Left hindlimb (tissue), 1 donor: Measurements from ENCODE around the gene GSE1.

Source experiments
- DNase-seq: peaks from one replicate; pipeline ENCODE4 v3.0.0-alpha.2; 2018

The GSE1 gene

DNA sequence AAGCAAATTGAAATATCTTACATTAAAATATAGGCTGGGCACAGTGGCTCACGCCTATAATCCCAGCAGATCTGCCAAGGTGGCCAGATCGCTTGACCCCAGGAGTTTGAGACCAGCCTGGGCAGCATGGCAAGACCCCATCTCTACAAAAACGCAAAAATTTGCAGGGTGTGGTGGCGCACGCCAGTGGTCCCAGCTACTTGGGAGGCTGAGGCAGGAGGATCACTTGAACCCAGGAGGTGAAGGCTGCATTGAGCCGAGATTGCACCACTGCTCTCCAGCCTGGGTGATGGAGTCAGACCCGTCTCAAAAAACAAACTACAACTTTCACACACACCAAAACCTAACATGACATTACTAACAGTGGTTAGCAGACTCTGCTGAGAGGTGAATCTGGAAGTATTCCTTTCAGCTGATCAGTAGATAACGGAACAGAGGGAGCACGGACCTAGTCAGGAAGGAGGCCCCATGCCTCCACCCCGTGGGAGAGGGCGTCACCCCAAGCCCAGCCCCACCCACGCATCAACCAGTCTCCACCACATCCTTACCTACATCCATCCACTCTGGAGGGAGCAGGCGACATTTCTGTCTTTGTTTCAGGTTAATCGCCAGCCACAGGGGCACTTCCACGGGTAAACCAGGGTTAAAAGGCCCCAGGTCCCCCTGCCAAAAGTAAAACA lies 73.9 kb downstream of the GSE1 start:
- no peak for DNase-seq

DNA sequence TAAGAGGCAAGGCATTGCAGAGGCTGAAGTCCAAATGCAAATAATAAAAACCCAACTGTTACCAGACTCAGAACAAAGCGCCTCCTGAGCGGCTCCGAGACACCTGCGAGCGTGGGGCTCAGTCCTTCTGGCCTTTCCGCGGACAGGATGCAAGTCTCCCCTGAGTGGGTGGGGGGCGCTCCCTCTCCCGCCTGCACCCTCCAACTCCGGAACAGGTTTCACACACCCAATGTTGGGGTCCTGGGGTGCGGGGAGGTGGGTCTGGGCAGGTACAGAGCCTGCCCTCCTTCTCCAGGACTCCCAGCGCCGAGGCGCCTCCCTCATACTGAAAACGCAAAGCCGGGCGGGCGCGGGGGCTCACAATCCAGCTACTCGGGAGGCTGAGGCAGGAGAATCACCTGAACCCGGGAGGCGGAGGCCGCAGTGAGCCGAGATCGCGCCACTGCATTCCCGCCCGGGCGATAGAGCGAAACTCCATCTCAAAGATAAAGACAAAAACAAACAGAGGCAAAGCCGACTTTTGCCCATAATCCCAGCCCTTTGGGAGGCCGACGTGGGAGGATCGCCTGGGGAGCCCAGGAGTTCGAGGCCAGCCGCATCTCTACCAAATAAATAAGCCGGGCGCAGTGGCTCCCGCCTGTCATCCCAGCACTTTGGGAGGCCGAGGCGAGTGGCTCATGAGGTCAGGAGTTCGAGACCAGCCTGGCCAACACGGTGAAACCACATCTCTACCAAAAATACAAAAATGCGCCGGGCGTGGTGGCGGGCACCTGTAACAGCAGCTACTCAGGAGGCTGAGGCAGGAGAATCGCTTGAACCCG lies 74.7 kb downstream of the GSE1 start:
- DNase-seq: no peak

DNA sequence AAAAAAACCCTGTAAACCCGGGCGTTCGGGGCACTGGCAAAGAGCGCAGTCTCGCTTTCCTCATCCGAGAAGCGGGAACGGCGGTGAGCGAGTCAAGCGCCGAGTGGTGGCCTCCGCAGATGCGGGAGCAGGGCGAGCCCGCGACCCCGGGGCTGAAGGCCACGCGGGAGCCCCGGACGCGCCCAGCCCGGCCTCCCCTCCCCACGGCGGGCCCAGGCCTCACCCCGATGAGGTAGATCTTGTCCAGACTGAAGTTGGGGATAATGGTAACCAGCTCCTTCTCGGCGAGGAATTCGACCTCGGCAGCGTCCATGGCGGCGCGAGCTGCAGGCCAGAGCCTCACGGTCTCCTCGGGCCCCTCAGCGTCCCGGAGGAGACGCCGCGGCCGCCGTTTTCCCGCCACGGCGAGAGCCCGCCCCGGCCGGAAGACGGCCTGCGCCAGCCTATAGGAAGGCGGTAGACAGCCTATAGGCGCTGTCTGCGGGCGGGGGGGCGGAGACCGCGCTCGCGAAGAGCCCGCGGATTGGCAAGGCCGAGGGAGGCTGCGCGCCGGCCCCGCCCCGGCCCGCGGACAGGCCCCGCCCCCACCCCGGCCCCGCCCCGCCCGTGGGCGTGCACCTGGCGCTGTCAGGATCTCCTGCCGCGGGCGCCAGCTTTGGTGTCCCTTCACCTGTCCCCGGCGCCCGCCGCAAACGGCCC lies 75.6 kb downstream of the GSE1 start, which contains the start of gene GINS2:
Gene GINS2, minus strand, starts transcription at position 369 of the 699 bp plus-strand sequence. Its CDS starts 56 bp downstream, at position 313.
- peak; percentile 93 for DNase-seq

DNA sequence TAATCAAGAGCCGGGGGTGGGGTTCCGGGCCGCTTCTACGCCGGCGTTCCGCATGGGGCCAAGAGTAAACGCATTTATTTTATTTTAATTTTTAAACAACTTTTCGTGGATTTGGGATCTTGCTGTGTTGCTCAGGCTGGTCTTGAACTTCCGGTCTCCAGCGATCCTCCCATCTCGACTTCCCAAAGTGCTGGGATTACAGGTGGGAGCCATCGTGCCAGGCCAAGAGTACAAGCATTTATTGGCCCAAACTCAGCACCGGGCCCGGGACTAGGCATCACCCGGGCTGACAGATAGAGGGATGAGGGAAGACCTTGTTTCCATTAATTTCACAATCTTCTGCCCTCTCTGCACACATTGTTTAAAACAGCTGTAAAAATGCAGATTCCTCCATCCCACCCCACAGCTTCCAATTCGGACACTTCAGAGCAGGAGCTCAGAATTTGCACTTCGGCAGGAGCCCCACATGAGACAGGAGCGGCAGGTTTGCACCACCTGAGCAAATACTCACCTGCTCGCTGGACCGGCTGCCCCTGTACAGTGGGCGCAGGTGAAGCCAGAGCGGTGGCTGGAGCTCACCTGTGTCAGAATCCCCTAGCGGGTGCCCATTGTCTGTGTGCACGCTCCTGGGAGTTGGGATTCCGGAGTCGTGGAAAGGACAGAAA lies 76.3 kb downstream of the GSE1 start:
- DNase-seq: no peak

DNA sequence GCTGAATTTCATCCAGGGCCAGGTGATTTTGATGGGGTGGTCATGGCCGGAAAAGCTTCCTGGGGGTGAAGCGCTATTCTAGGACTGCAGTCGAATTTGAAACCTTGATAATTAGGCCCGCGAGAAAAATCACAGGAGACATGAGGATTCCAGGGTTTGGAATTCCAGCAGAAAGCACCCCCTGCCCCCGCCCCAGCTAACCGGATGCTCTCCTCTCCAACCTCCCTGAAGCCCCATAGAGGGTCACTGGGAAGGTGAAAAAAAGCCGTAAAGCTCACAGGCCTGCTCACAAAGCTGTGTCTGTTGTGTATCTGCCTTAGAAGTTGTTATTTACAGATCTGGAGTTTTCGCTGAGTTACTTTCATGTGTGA lies 76.8 kb downstream of the GSE1 start:
- no peak for DNase-seq

DNA sequence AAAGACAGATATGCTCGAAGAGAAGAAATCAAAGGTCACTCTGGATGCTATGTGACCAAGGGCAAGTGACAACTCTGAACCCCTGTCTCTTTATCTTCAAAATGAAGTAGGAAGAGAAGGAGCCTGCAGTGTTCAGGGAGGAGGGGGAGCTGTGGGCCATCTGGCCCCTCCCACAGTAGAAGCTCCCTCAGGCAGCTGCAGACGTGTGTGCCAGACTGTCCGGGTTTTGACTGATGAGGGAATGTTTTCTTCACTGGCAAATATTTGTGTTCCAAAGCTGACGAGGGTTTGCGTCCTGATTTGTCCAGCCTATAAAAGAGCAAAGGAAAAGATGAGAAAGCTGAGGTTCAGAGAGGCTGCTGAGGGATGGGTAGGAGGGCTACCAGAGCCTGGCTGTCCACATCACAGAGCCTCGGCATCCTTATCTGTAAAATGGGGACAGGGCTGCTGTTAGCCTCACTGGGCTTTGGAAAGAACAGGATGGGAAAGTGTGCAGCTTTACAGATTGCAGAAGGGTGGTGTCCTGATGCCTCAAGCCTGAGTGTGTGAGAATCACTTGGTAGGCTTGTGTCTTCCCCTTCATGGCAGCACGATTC lies 77.4 kb downstream of the GSE1 start:
- no peak for DNase-seq

DNA sequence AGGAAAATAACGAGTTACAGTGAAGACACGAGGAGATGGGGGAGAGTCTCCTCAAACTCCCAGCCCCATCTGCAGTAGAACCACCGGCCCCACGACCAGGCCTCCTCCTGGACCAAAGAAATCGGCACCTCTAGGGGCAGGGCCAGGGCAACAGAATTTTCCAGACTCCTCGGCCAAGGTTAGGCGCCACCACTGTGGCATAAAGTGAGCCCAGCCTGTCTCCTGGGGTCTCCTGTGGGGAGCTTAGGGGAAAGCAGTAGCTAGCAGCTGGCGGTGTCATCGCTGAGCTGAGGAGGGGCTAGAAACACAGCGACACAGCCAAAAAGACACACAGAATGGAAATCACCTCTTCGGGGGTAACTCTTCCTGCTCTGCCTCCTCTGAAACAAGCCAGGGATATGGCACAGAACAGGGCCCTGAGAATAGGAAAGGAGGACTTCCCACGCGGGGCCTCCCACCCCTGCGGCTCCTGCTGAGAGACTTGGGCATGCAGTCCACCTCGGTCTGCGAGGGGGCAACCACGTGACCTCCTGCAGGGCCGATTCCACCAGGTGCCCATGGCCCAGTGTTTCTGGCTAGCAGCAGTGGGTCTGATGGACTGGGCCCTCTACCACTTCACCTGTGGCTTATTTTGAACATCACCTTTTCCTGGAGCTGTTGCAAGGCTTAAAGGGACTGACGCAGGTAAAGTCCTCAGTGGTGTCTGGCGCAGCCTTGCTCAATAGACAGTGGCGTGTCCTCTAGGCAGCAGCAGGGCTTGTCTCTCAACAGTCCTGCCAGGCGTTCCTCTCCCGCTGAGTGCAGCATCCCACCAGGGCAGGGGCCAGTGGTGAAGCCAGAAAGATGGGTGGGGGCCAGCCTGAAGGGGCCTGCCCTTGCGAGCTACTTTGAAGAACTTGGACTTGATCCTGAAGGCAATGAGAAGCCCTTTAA lies 82.3 kb downstream of the GSE1 start:
- DNase-seq: no peak

DNA sequence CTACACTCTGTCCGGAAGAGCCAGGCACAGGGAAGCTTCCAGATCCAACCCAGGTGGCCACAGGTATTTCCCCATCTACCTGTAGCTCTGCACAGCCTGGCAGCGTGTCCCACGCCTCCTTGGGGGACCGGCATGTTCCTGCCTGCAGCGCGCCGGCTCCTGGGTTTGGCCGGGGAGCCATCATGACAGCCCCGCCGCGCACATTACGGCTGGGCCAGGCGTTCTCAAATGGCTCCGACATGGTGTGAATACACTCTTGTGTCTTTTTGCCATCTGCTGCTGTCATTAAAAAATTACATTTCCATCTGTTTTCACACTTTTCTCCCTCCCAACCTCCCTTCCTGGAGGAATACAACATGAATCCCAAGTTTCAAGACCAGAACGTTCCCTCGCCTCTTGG lies 83.7 kb downstream of the GSE1 start:
- no peak for DNase-seq

DNA sequence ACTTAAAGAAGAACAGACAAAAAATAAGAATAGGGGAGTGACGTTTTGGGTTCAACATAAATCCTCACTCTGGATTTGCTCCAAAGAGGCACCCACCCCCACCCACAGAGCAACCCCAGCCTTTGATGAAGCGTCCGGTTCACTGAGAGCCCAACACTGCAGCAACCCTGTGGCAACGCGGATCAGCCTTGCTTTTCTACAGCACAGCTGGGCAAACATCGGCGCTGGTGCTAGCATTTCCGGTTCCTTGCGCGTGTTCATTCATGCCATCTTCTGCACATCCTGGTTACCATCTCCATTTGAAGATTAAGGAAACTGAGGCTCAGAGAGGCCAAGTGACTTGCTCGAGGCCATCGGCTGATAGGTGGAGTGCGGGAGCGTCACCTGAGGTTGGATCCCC lies 84.3 kb downstream of the GSE1 start:
- DNase-seq: no peak

DNA sequence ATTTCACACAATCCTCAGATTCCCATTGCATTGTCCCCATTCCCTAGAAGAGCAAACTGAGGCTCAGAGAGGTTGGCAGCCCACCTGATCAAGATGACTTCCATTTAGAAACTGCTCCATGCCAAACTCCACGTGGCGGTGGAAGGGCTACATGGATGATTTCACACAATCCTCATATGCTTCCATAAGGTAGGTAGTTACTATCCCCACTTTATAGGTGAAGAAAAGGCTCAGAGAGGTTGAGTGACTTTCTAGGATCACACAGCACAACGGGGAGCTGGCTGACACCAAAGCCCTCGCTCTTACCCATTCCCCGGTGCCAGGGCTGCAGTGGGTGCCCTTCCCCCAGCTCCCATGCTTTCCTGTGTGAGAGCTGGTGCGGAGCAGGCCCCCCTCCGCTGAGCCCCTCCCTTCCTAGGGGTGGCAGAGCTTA lies 85.4 kb downstream of the GSE1 start:
- DNase-seq: no peak

DNA sequence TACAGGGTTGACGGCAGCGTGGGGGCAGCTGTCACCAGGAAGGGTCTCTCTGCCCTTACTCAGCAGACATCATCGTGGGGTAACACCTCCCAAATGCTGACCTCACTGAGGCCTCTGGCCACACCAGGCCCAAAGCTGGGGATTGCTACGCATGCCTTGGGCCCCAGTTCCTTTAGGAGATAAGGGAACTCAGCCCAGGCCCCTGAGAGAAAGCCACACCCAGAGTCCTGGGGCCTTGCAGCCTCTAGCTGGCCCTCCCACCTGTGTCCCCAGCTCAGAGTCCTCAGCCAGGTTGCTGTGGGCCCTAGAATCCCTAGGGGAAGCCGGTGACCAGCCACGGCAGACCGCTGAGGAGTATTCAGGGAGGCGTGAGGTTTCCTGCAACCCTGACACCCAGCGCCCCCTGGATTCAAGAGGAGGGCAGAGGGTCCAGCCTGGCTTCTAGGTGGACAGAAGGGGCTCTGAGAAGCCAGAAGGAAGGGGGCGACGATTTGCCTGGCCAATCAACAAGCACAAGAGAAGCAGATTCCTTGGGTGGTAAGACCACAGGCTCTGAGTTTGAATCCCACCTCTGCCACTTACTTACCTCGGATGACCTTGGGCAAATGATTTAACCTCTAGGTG lies 85.9 kb downstream of the GSE1 start:
- no peak for DNase-seq

DNA sequence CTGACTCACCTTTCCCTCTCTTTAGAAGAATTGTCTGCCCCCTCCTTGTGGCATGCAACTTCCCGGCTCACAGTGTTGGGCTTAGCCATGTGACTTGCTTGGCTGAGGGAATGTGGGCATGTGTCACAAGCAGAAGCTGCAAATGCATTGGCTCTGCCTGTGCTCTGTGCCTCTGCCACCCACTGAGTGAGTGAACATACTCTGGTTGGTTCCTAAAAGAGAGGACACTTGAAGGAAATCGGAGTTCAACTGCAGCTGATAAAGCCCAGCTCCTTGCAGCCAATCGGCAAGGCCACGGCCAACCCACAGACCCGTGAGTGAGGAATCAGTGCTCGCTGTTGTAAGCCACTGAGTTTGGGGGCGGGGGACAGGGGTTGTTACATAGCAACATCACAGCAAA lies 86.5 kb downstream of the GSE1 start:
- no peak for DNase-seq

DNA sequence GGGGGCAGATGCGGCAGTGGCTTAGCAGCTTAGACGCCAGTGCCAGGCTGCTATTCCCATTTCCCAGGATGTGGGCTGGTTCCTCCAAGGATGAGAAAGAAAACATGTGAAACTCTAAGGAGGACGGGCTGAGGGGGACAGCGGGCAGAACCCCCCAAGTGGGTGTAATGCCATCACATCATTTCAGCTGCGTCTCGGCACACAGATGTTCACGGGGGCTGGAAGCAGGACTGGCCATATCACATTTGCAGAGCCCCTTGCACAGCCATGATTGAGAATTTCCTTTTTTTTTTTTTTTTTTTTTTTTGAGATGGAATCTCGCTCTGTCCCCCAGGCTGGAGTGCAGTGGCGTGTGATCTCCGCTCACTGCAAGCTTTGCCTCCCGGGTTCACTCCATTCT lies 90.9 kb downstream of the GSE1 start:
- DNase-seq: no peak

DNA sequence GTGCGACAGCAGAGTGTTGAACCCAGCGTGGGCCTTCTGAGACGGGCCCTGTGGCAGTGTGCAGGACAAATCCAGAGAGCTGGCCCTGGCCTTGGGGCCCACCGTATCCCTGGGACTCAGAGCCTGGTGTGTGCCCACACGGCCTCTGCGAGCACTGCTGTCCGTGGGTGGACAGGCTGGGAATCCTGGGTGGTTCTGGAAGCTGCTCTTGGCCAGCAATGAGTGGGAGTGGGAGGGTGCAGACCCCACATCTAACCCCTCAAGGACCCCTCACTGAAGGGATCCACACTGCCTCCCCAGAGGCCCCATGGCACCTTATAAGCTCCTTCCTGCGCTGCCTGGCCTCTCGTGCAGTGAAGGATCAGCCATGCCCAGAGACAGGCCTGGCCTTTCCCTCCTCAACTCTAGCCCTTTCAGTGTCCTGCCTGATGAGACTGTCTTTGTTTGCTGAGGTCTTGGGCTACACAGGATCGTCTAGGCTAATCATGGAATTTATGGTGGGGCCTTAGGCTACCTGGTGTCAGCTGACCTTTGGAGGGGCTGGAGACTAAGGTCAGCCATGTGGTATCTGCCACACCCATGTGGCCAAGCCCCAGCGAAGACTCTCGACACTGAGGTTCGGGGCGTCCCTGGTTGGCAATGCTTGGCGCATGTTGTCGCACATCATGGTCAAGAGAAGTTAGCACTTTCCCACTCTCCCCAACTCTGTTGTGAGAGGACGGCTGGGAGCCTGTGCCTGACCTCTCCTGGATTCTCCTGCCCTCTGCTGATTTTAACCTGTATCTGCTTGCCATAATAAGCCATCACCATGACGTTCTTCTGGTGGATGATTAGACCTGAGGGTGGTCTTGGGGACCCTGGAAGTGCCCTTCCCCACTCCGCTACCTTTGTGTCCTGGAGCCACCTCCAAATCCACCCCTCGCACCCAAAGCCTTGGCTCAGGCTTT lies 92.1 kb downstream of the GSE1 start:
- DNase-seq: no peak

DNA sequence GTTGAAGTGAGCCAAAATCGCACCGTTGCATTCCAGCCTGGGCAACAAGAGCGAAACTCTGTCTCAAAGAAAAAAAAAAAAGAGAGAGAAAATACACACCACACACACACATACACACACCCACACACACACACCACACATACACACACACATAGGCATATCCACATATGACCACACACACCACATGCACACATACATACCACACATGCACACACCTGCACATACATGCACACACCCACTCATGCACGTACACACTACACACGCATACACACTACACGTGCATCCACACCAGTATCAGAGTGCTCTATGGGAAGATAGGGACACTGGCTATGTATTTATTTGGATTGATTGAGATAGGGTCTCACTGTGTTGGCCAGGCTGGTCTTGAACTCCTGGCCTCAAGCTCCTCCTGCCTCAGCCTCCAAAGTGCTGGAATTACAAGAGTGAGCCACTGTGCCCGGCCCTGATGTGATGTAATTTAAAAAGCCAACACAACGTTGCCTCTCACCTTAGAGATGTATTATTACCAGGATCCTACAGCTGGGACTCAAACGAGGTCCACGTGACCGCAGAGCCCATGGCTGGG lies 93.4 kb downstream of the GSE1 start:
- peak; percentile 2 for DNase-seq

DNA sequence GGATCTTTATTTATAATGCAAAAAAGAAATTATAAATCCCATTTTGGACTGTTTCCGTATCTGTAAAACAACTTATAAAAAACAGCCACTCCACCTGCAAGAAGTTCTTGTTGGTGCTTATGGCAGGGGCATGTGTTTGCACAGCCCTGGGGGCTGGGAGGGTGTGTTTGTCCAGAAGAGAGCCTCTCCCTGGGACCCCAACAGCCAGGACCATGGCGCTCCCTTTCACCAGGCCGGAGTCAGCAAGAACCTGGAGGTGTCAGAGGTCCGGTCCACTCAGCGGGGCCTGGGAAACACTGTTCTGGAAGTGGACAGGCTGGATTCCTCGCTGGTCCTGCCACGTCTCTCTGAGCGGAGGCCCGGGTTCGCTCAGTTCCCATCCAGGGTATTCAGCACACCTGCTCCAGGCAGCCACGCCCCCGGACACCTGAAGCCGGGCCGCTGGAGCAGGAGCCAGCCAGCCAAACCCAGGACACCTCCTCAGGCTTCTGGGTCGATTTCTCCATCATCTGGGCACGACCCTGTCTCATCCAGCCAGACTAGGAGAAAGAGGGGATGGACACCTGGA lies 94.5 kb downstream of the GSE1 start:
- DNase-seq: no peak

DNA sequence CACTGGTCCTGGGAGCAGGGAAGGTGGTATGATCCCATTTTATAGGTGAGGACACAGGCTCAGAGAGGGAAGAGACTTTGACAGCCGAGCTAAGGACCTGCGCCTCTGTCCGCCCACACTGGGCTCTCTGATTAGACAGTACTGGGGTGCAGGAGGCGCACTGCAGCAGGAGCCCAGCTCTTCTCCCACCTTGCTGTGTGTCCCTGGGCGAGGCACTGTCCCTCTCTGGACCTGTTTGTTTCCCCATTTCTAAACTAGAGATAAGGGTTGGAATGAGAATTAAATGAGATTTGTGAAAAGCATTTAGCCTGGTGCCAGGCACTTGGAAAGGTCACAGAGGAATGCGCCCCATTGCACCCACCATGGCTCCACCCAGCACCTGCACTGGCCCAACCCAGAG lies 95.2 kb downstream of the GSE1 start:
- no peak for DNase-seq

DNA sequence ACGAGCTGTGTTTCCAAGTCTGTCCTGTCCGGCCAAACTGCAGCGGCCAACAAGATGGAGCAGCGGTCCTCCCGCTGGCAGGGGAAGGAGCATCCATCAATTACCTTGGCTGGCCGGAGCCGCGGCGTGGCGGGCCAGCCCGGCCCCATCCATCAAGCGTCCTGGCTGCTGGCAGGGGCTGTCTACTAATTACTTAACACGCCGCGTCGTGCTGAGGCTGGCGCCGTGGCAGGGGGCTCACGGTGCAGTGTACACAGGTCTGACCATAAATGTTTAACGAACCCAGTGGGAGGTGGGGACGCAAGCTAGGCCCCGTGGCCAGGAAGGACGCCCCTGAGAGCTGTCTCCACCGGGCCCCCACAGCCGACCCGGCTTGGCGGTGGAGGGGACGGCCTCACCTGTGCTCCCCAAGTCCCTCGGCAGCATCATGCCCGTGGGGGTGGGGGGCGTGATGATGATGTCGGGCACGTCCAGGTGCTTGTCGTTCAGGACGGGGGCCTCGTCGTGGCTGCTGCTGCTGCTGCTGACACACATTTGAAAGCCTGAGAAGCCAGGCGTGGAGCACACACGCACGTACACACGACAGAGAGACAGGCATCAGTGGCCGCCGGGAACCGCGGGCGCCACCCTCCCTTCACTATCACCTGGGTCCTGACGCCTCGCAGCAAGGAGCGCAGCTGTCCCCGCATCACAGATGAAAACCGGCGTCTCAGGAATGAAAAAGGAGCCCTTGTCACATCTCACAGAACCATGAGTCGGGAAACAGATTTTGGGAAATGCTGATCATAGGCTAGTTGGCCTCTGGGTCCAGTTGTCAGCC lies 96.9 kb downstream of the GSE1 start:
- no peak for DNase-seq
